Measurements from ENCODE around the gene PGAP6.

PGAP6 gene

DNA sequence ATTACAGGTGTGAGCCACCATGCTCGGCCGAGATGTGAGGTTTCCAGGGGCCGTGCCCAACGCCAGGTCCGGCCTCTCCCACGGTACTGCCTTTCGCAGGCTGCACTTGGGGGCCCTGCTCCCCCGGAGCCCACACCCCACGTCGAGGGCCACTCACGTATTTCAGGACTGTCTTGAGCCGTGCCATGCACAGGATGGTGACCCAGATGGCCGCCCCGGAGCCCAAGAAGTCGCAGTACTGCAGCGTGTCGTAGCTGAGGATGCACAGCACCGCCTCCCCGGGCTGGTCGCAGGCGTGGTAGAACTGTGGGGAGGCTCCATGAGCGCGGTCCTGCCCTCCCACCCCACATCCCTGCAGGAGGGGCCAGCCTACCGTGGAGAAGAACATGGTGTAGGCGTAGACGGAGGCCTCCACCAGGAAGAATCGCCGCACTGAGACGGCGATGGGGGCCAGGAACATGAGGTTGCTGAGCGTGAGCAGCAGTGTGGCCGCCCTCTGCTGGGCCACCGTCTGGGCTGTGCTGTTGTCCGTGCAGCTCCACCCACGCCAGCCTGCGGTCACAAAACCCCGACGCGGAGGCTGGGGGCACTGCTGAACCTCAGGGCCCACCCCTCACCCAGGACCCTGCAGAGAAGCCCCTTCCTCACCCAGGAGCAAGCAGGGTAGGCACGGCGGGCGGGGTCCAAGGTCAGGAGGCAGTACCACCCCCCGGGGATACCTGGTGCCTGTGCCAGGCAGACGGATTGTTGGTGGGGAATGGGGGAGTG lies 7.7 kb downstream of the PGAP6 start:
- H3K4me2 ChIP-seq (ENCODE audit: low read depth, low read length): no peak overlapping the region
- H2AFZ ChIP-seq (ENCODE audit: low read length): no peak overlapping the region
- no peak for TF ChIP-seq EZH2phosphoT487 (IDR thresholded peaks at IDR 0.05; ENCODE audit: low read length)
- TF ChIP-seq, protein P1, sequence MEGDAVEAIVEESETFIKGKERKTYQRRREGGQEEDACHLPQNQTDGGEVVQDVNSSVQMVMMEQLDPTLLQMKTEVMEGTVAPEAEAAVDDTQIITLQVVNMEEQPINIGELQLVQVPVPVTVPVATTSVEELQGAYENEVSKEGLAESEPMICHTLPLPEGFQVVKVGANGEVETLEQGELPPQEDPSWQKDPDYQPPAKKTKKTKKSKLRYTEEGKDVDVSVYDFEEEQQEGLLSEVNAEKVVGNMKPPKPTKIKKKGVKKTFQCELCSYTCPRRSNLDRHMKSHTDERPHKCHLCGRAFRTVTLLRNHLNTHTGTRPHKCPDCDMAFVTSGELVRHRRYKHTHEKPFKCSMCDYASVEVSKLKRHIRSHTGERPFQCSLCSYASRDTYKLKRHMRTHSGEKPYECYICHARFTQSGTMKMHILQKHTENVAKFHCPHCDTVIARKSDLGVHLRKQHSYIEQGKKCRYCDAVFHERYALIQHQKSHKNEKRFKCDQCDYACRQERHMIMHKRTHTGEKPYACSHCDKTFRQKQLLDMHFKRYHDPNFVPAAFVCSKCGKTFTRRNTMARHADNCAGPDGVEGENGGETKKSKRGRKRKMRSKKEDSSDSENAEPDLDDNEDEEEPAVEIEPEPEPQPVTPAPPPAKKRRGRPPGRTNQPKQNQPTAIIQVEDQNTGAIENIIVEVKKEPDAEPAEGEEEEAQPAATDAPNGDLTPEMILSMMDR (IDR thresholded peaks at IDR 0.05; ENCODE audit: low read length): no peak
- no peak for TF ChIP-seq EZH2 (optimal IDR thresholded peaks at IDR 0.05; ENCODE audit: low read depth, low read length)
- DNase-seq: no peak
- no peak overlapping the region for H3K9ac ChIP-seq (ENCODE audit: low read length)
- H3K9me3 ChIP-seq (replicated peaks; ENCODE audit: insufficient read depth, low read length): no peaks in the 10 kb centered on the region
- H3K27me3 ChIP-seq (replicated peaks; ENCODE audit: insufficient read depth, low read length): no peaks in the 10 kb centered on the region
- no peaks in the 10 kb centered on the region for H3K36me3 ChIP-seq (replicated peaks; ENCODE audit: insufficient read depth, low read length)
- no peaks in the 10 kb centered on the region for H4K20me1 ChIP-seq (ENCODE audit: insufficient read depth, low read length)
- H3K4me3 ChIP-seq (ENCODE audit: low read length): no peak overlapping the region
- H3K4me1 ChIP-seq (ENCODE audit: low read length): peaks cover 5% of the 10 kb centered on the region; the same call in 1 of the 2 replicates
- H3K9me2 ChIP-seq (replicated peaks; ENCODE audit: insufficient read depth, low read length): no peaks in the 10 kb centered on the region
- H3K79me2 ChIP-seq (ENCODE audit: low read length): peaks cover 9% of the 10 kb centered on the region; the same call in 1 of the 2 replicates
- no peak overlapping the region for H3K27ac ChIP-seq (ENCODE audit: low read length)
- H3F3A ChIP-seq (ENCODE audit: insufficient read depth, low read length): no peaks in the 10 kb centered on the region

DNA sequence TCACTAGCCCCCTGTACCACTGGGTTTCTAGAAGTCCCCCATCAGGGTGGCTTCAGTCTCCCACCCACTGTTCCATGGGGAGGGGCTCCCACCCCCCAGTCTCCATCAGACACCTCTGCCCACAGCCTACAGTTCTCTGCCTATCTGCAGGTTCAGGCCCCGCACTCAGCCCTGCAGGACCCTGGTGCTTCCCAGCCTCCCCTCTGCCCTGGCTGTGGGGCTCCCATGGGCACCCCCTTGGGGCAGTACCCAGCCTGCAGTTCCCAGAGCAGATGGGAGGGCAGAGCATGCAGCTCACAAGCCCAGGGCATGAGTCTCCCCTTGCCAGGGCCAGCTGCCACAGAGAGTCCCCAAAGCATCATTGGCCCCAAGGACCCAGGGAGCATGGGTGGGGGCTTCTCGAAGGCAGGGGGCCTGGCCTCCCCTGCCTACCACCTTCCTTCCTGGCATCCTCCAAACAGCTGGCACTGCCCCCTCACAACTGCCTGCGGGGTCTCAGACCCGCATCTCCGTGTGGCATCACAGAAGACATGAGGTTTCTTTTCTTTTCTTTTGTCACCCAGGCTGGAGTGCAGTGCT lies 8.7 kb downstream of the PGAP6 start:
- no peaks in the 10 kb centered on the region for H3K36me3 ChIP-seq (replicated peaks; ENCODE audit: insufficient read depth, low read length)
- TF ChIP-seq EZH2phosphoT487 (IDR thresholded peaks at IDR 0.05; ENCODE audit: low read length) (no peak), EZH2 (optimal IDR thresholded peaks at IDR 0.05; ENCODE audit: low read depth, low read length) (no peak)
- TF ChIP-seq, protein P1 (IDR thresholded peaks at IDR 0.05; ENCODE audit: low read length): no peak
- H3K4me2 ChIP-seq (ENCODE audit: low read depth, low read length): no peak overlapping the region
- no peak overlapping the region for H3K4me3 ChIP-seq (ENCODE audit: low read length)
- no peaks in the 10 kb centered on the region for H3F3A ChIP-seq (ENCODE audit: insufficient read depth, low read length)
- no peak overlapping the region for H3K9ac ChIP-seq (ENCODE audit: low read length)
- H2AFZ ChIP-seq (ENCODE audit: low read length): no peak overlapping the region
- DNase-seq: no peak
- no peak overlapping the region for H3K27ac ChIP-seq (ENCODE audit: low read length)
- H3K9me2 ChIP-seq (replicated peaks; ENCODE audit: insufficient read depth, low read length): no peaks in the 10 kb centered on the region
- H3K4me1 ChIP-seq (ENCODE audit: low read length): peaks cover 5% of the 10 kb centered on the region; the same call in 1 of the 2 replicates
- no peaks in the 10 kb centered on the region for H3K27me3 ChIP-seq (replicated peaks; ENCODE audit: insufficient read depth, low read length)
- H3K9me3 ChIP-seq (replicated peaks; ENCODE audit: insufficient read depth, low read length): no peaks in the 10 kb centered on the region
- 0 out of 2 replicates have a peak, but pooled peaks cover 6% of the 10 kb centered on the region for H3K79me2 ChIP-seq (ENCODE audit: low read length)
- no peaks in the 10 kb centered on the region for H4K20me1 ChIP-seq (ENCODE audit: insufficient read depth, low read length)

DNA sequence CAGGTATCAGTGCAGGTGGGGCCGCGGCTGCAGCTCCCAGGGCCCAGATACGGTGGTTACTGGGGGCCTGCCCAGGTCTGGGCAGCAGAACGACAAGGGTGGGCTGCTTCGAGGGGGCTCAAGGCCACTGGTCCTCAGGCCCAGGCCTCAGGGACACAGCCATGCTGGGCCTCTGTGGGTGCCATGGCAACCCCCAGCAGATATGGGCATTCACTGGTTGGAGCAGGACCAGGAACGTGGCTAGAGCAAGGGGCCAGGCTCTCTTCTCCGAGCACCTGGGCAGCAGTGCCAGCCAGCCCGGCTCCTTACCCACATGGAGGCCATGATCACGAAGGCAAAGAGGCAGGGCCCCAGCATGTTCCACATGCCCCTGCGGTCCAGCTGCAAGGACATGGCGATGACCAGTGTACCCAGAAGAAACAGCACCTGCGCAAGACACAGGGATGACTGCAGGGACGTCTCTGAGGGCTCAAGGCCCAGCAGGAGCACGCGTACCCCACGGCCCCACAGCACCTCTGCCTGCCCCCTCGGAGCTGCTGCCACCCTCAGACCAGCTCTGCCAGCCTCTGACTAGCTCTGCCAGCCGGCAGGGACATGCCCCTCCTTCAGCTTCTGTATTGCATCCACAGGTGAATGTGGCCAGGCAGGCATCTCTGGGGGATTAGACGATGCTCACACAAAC lies 9.3 kb downstream of the PGAP6 start:
- TF ChIP-seq, protein P1 (IDR thresholded peaks at IDR 0.05; ENCODE audit: low read length): no peak
- TF ChIP-seq EZH2phosphoT487 (IDR thresholded peaks at IDR 0.05; ENCODE audit: low read length) (no peak), EZH2 (optimal IDR thresholded peaks at IDR 0.05; ENCODE audit: low read depth, low read length) (no peak)
- Histone ChIP-seq H3K4me2 (ENCODE audit: low read depth, low read length) (no peak overlapping the region), H3K9ac (ENCODE audit: low read length) (no peak overlapping the region), H3K4me1 (ENCODE audit: low read length) (peaks cover 5% of the 10 kb centered on the region; the same call in 1 of the 2 replicates), H3F3A (ENCODE audit: insufficient read depth, low read length) (no peaks in the 10 kb centered on the region), H4K20me1 (ENCODE audit: insufficient read depth, low read length) (no peaks in the 10 kb centered on the region), H3K36me3 (replicated peaks; ENCODE audit: insufficient read depth, low read length) (no peaks in the 10 kb centered on the region), H3K4me3 (ENCODE audit: low read length) (no peak overlapping the region), H3K9me3 (replicated peaks; ENCODE audit: insufficient read depth, low read length) (no peaks in the 10 kb centered on the region), H2AFZ (ENCODE audit: low read length) (no peak overlapping the region), H3K27me3 (replicated peaks; ENCODE audit: insufficient read depth, low read length) (no peaks in the 10 kb centered on the region), H3K9me2 (replicated peaks; ENCODE audit: insufficient read depth, low read length) (no peaks in the 10 kb centered on the region), H3K79me2 (ENCODE audit: low read length) (0 out of 2 replicates have a peak, but pooled peaks cover 6% of the 10 kb centered on the region), H3K27ac (ENCODE audit: low read length) (no peak overlapping the region)
- no peak for DNase-seq

All from MM.1S (cell line).